T-helper 22 cell (primary cell): ENCODE results near the gene RPUSD1.

Experiments used
- DNase-seq: peaks from one replicate; pipeline ENCODE4 v3.0.0-alpha.2; 2020; ENCODE audit warnings: low read depth

Gene RPUSD1

GRCh38 chr16:819336-820043 lies 31.3 kb upstream of the RPUSD1 start:
- DNase-seq = no peak

- no peak for DNase-seq
These were observed 30.4 kb upstream of the RPUSD1 start for GRCh38 chr16:818592-818991.

- DNase-seq = no peak
These were observed 30.0 kb upstream of the RPUSD1 start for GRCh38 chr16:818132-818531.

- DNase-seq = no peak
These were observed 29.1 kb upstream of the RPUSD1 start for GRCh38 chr16:817001-817906.

- DNase-seq = no peak
These were observed 27.7 kb upstream of the RPUSD1 start for GRCh38 chr16:815861-816260.

DNA sequence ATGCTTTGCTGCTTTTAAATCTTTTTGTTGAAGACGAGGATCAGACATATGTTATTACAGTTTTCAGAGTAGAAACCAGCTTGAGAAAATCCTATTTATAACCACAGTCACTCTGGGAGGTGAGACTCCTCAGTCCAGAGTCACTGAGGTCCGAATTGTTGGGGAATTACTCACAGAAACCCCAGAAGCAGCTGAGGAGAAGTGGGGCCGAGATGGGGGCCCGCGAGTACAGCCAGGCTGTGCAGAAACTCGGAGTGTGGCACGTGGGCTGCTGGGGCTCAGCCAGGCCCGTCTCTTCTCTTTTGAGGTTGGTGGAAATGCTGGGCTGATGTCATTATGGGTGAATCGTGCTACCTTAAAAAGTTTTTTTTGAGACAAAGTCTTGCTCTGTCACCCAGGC lies 26.8 kb upstream of the RPUSD1 start:
- no peak for DNase-seq

- DNase-seq = no peak
These were observed 25.8 kb upstream of the RPUSD1 start for GRCh38 chr16:813916-814412.

- DNase-seq = no peak
These were observed 25.2 kb upstream of the RPUSD1 start for GRCh38 chr16:813204-813915.

- no peak for DNase-seq
These were observed 19.9 kb upstream of the RPUSD1 start for GRCh38 chr16:808085-808386.

DNA sequence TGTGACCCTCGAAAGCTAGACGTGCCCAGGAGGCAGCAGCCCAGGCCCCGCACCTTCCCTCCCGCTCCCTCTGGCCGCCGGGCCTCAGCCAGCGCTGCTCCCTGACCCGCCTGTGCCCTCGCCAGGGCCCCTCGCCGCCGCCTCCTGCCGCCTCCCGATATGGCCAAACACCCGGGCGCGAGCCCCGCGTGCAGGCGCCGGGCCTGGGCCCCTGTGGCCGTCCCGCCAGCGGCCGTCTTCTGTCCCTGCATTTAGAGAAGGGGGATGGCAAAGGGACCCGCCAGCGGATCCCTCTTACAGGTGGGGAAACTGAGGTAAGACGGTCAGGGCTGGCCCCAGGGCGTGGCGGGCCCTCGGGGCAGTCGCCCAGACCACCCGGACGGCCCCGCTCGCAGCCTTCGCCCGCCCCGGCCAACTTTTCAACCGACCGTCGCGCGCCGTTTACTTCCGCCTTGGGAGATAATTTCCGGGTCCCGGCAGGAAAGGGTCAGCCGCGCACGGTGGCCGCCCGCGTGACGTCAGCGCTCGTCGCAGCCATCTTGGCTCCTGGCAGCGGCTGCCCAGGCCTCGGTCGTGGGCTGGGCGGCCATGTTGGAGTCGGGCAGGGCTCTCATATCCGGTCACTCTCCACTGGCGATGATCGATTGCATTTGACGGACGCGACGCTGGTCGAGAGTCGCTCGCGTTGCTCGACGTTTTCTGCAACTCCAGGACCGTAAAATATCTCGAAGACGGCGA lies 19.3 kb upstream of the RPUSD1 start:
- peak; percentile 65 for DNase-seq

- DNase-seq = no peak
These were observed 17.3 kb upstream of the RPUSD1 start for GRCh38 chr16:805474-805873.

GRCh38 chr16:804193-805048 lies 16.2 kb upstream of the RPUSD1 start:
- DNase-seq = no peak

DNA sequence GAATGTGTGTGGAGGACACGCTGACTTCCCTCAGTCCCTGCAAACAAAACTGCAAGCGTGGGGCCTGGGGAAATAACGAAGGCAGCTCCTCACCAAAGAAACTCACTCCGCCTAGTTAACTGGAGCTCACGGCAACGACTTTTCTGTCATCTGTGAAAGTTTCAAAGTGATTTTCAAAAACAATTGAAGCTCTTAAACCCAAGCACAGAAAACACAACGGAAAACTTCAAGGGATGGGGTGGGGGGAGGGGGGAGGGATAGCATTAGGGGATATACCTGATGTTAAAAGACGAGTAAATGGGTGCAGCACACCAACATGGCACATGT lies 15.5 kb upstream of the RPUSD1 start:
- no peak for DNase-seq

GRCh38 chr16:802914-803753 lies 15.0 kb upstream of the RPUSD1 start:
- DNase-seq = no peak

GRCh38 chr16:802461-802860 lies 14.3 kb upstream of the RPUSD1 start:
- DNase-seq = no peak

DNA sequence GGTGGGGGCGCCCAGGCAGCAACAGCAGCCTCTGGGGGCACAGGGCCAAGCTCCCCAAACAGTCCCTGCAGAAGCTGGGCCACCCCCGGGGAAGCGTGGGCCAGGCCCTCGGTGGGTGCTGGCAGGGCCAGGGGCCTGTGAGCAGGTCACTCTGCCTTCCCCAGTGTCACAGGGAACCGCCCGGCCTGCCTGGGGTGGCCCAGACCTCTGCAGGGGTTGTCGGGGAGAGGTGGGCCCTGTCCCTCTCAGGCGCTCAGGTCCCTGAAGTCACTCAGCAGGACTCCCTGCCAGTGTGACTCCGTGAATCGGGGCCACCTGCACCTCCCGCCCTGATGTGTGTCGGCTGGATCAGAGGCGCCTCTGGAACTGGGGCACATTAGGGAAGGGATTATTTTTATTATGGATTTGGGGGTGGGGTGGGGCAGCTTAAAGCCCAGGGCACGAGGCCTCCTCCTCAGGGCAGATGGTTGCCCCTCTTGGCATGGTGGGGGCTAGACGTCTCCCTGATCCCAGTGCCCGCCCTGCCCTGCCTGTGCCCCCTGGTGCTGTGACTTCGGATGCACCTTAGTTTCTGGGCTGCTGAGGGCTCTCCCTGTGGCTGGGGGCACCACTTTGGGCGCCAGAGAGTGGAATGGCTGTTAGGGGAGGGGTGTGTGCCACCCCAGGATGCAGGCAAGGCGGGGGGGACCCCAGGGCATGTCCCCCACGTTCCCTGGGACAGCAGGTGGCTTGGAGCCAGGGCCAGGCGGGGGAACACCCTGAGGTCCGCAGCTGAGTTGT lies 13.6 kb upstream of the RPUSD1 start:
- no peak for DNase-seq

DNA sequence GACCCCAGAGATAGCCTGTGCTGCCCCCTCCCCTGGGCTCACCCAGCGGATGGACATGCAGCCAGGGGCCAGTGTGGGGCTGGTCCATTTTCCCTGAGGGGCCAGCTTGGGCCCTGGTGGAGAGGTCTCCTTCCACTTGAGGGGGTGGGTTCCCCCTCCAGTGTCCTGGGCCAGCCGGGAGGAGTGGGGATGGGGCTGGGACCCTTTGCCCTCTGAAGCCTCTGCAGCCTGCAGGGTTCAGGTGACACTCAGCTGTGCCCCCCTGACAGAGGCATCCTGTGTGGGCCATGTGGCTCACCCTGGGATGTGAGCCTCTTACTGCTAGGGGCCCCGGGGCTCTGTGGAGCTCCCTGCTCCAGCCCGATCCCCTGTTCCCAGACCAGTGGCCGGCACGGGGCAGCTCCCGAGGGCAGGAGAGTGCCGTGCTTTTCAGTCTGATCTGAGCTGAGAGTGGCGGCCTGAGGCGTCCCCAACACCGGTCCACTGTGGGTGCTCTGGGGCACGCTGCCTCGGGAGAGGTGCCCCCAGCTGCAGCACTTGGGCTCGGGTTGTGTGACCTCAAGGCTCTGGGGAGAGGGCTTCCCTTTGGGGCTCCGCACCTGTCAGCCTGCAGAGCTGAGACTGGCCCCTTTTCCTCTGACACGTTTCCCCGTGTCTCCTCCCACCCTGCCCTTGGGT lies 12.8 kb upstream of the RPUSD1 start:
- no peak for DNase-seq

DNA sequence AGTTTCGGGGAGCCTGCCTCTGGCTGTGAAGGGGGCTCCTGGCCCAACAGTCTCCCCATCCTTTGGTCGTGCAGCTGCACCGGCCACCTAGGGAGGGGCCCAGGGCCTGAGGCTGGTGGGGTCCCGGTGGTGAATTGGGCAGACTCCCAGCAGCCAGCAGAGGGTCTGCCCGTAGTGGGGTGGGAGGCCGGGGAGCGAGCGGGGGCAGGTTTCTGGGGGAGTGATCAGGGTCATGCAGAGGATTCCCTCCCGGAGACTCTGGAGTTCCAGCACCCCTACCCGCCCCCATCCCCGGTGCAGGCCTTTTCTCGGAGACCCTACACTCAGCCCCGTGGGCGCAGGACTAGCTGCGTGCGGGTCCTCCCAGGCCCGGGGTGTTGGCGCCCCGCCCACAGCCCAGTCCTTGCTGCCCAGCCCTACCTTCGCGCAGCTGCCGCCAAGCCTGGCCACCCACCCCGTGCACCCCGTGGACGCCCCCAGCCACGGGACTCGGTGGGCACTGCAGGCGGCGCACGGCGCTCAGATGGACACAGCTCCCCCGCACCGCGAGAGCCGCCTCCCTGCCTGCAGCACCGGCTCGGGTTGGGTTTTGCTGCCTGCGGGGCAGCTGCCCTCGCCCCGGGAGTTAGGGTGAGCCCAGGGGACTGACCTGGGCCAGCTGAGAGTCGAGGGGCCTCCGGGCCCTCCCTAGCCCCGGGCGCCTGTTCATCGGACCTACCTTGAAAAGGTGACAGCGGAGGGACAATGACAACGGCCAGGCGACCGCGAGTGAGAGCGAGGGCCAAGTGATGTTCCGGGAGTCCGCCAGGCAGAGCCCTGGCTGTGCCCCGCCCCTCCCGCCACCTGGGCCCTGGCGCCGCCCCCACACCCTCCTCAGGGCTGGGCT lies 12.0 kb upstream of the RPUSD1 start, which contains the start of gene GNG13:
GNG13 (minus strand) TSS at position 787 of the 886 bp plus-strand sequence. CDS start 1,657 bp downstream, outside the sequence.
- no peak for DNase-seq
